ENCODE results near the gene NLGN4X. TPM values are rescaled to one million over a fixed set of nuclear protein-coding genes. Genes with fewer than 3 reads are reported as not detected.

NLGN4X gene
- polyA plus RNA-seq, 3 donors: not detected

- H3K4me2 ChIP-seq (replicated peaks; ENCODE audit: extremely low read depth, low read length, poor library complexity, severe bottlenecking): no peak overlapping the region
- no peak overlapping the region for H3K4me3 ChIP-seq (replicated peaks in 1 of 3; ENCODE audit: low read depth in 2 of 3, low read length in 3 of 3)
- no peaks in the 10 kb centered on the region for H3K36me3 ChIP-seq (replicated peaks in 1 of 2; ENCODE audit: control insufficient read depth in 1 of 2, insufficient read depth in 2 of 2, low read length in 2 of 2)
- peaks cover 0 to 2% (median 2%) of the 10 kb centered on the region in 3 donors for H3K27me3 Mint-ChIP-seq (ENCODE audit: low read depth in 3 of 3)
- H3K4me3 Mint-ChIP-seq: no peak overlapping the region
- no CpG with 5 or more reads among the region's 3 CpGs for WGBS (ENCODE audit: insufficient coverage)
- H3K4me1 Mint-ChIP-seq: no peaks in the 10 kb centered on the region
- no peak for TF ChIP-seq CTCF (IDR thresholded peaks at IDR 0.05)
- H3K27ac Mint-ChIP-seq: no peak overlapping the region
- H2AFZ ChIP-seq (ENCODE audit: insufficient read depth, low read depth, low read length, poor library complexity, severe bottlenecking): no peak overlapping the region
- no peaks in the 10 kb centered on the region for H3K36me3 Mint-ChIP-seq
- no peaks in the 10 kb centered on the region for H3K27me3 ChIP-seq (ENCODE audit: control insufficient read depth in 2 of 2, insufficient read depth in 2 of 2, low read length in 2 of 2)
- no peak overlapping the region for H3K9ac ChIP-seq (ENCODE audit: insufficient read depth, low read length, poor library complexity, severe bottlenecking)
- H3K4me1 ChIP-seq (ENCODE audit: control insufficient read depth in 1 of 2, insufficient read depth in 2 of 2, low read length in 2 of 2): no peaks in the 10 kb centered on the region
- H3K9me3 ChIP-seq (replicated peaks in 1 of 2; ENCODE audit: control insufficient read depth in 1 of 2, insufficient read depth in 1 of 2, low read length in 2 of 2): no peaks in the 10 kb centered on the region
- H3K9me3 Mint-ChIP-seq: peaks cover 0 to 4% (median 0%) of the 10 kb centered on the region in 7 donors
- H3K27ac ChIP-seq (ENCODE audit: low read depth in 1 of 2, low read length in 2 of 2): no peak overlapping the region
- H4K20me1 ChIP-seq (ENCODE audit: insufficient read depth, low read length): no peaks in the 10 kb centered on the region
- intact Hi-C loops (cut with micrococcal nuclease): no loop called here
- H3K79me2 ChIP-seq (ENCODE audit: insufficient read depth, low read length): no peaks in the 10 kb centered on the region
- no peak for DNase-seq
Observed at GRCh38 chrX:5991393-5991792, 237.3 kb downstream of the NLGN4X start.

- Histone ChIP-seq H3K9ac (ENCODE audit: insufficient read depth, low read length, poor library complexity, severe bottlenecking) (no peak overlapping the region), H3K79me2 (ENCODE audit: insufficient read depth, low read length) (no peaks in the 10 kb centered on the region), H3K4me1 (ENCODE audit: control insufficient read depth in 1 of 2, insufficient read depth in 2 of 2, low read length in 2 of 2) (no peaks in the 10 kb centered on the region), H3K27me3 (ENCODE audit: control insufficient read depth in 2 of 2, insufficient read depth in 2 of 2, low read length in 2 of 2) (no peaks in the 10 kb centered on the region), H3K36me3 (replicated peaks in 1 of 2; ENCODE audit: control insufficient read depth in 1 of 2, insufficient read depth in 2 of 2, low read length in 2 of 2) (no peaks in the 10 kb centered on the region), H3K4me2 (replicated peaks; ENCODE audit: extremely low read depth, low read length, poor library complexity, severe bottlenecking) (no peak overlapping the region), H2AFZ (ENCODE audit: insufficient read depth, low read depth, low read length, poor library complexity, severe bottlenecking) (no peak overlapping the region), H3K4me3 (replicated peaks in 1 of 3; ENCODE audit: low read depth in 2 of 3, low read length in 3 of 3) (no peak overlapping the region), H3K9me3 (replicated peaks in 1 of 2; ENCODE audit: control insufficient read depth in 1 of 2, insufficient read depth in 1 of 2, low read length in 2 of 2) (no peaks in the 10 kb centered on the region), H3K27ac (ENCODE audit: low read depth in 1 of 2, low read length in 2 of 2) (no peak overlapping the region), H4K20me1 (ENCODE audit: insufficient read depth, low read length) (no peaks in the 10 kb centered on the region)
- H3K27ac Mint-ChIP-seq: no peak overlapping the region
- DNase-seq: no peak
- H3K4me3 Mint-ChIP-seq: no peak overlapping the region
- no CpG with 5 or more reads among the region's 1 CpG for WGBS (ENCODE audit: insufficient coverage)
- intact Hi-C loops (cut with micrococcal nuclease): no loop called here
- no peaks in the 10 kb centered on the region for H3K4me1 Mint-ChIP-seq
- H3K9me3 Mint-ChIP-seq: peaks cover 0 to 12% (median 0%) of the 10 kb centered on the region in 7 donors
- TF ChIP-seq CTCF (IDR thresholded peaks at IDR 0.05): no peak
- H3K27me3 Mint-ChIP-seq (ENCODE audit: low read depth in 3 of 3): peaks cover 0 to 2% (median 0%) of the 10 kb centered on the region in 3 donors
- no peaks in the 10 kb centered on the region for H3K36me3 Mint-ChIP-seq
Observed at GRCh38 chrX:5979338-5979737, 249.3 kb downstream of the NLGN4X start.

Measured in CD14-positive monocyte (primary cell).